ENCODE measurements around the gene IKZF5.
A peak's percentile ranks its signal among the peaks of the same experiment; 100 is the strongest.

Gene IKZF5

GRCh38 chr10:123016228-123016627 is 7.6 kb upstream of the IKZF5 start:
- DNase-seq (ENCODE audit: low read depth in 2 of 2, low spot score in 1 of 2): no peak

- DNase-seq (ENCODE audit: low read depth in 2 of 2, low spot score in 1 of 2): no peak
Observed at GRCh38 chr10:123014772-123015171, 6.2 kb upstream of the IKZF5 start.

- no peak for DNase-seq (ENCODE audit: low read depth in 2 of 2, low spot score in 1 of 2)
Observed at GRCh38 chr10:123013456-123014419, 5.1 kb upstream of the IKZF5 start.

- DNase-seq (ENCODE audit: low read depth in 2 of 2, low spot score in 1 of 2): no peak
Observed at GRCh38 chr10:123011987-123012386, 3.4 kb upstream of the IKZF5 start.

GRCh38 chr10:123009105-123009820 is 668 bp upstream of the IKZF5 start:
- no peak for DNase-seq (ENCODE audit: low read depth in 2 of 2, low spot score in 1 of 2)

GRCh38 chr10:123007558-123008354 is 839 bp downstream of the IKZF5 start:
- peak; percentile 7 to 15 for DNase-seq (ENCODE audit: low read depth in 2 of 2, low spot score in 1 of 2)

GRCh38 chr10:123004298-123004697 is 4.3 kb downstream of the IKZF5 start:
- no peak for DNase-seq (ENCODE audit: low read depth in 2 of 2, low spot score in 1 of 2)

GRCh38 chr10:123001370-123001769 is 7.2 kb downstream of the IKZF5 start:
- DNase-seq (ENCODE audit: low read depth in 2 of 2, low spot score in 1 of 2): no peak

GRCh38 chr10:123000155-123000554 is 8.4 kb downstream of the IKZF5 start:
- DNase-seq (ENCODE audit: low read depth in 2 of 2, low spot score in 1 of 2): no peak

- DNase-seq (ENCODE audit: low read depth in 2 of 2, low spot score in 1 of 2): no peak
Observed at GRCh38 chr10:122999347-122999746, 9.2 kb downstream of the IKZF5 start.

GRCh38 chr10:122998934-122999333 is 9.7 kb downstream of the IKZF5 start:
- no peak for DNase-seq (ENCODE audit: low read depth in 2 of 2, low spot score in 1 of 2)

- DNase-seq (ENCODE audit: low read depth in 2 of 2, low spot score in 1 of 2): no peak
Observed at GRCh38 chr10:122998360-122998917, 10.2 kb downstream of the IKZF5 start.

GRCh38 chr10:122997864-122998263 is 10.7 kb downstream of the IKZF5 start:
- DNase-seq (ENCODE audit: low read depth in 2 of 2, low spot score in 1 of 2): no peak

GRCh38 chr10:122995936-122996335 is 12.7 kb downstream of the IKZF5 start:
- DNase-seq (ENCODE audit: low read depth in 2 of 2, low spot score in 1 of 2): no peak

GRCh38 chr10:122993797-122994336 is 14.7 kb downstream of the IKZF5 start:
- DNase-seq (ENCODE audit: low read depth in 2 of 2, low spot score in 1 of 2): no peak

- no peak for DNase-seq (ENCODE audit: low read depth in 2 of 2, low spot score in 1 of 2)
Observed at GRCh38 chr10:122992031-122992585, 16.5 kb downstream of the IKZF5 start.

GRCh38 chr10:122990278-122990677 is 18.3 kb downstream of the IKZF5 start:
- no peak for DNase-seq (ENCODE audit: low read depth in 2 of 2, low spot score in 1 of 2)

GRCh38 chr10:122988501-122988900 is 20.1 kb downstream of the IKZF5 start:
- no peak for DNase-seq (ENCODE audit: low read depth in 2 of 2, low spot score in 1 of 2)

GRCh38 chr10:122986335-122986734 is 22.3 kb downstream of the IKZF5 start:
- no peak for DNase-seq (ENCODE audit: low read depth in 2 of 2, low spot score in 1 of 2)

GRCh38 chr10:122984708-122985107 is 23.9 kb downstream of the IKZF5 start:
- no peak for DNase-seq (ENCODE audit: low read depth in 2 of 2, low spot score in 1 of 2)

Measured in stimulated activated CD8-positive, alpha-beta memory T cell treated with anti-CD3 and anti-CD28 coated beads, Interleukin-4, amount 100 ng/mL, for 1 hour (primary cell).